ENCODE measurements around the gene KREMEN2. TPM values are rescaled to one million over a fixed set of nuclear protein-coding genes. Genes with fewer than 3 reads are reported as not detected.

KREMEN2 gene
- total RNA-seq, 1 donor: not detected

- TF ChIP-seq CTCF (IDR thresholded peaks at IDR 0.05; ENCODE audit: insufficient read depth, low read length): no peak
- no peak overlapping the region for H3K4me3 ChIP-seq (ENCODE audit: low read depth, low read length)
- DNase-seq (ENCODE audit: low read depth): no peak
Observed at GRCh38 chr16:2985462-2985861, 21.4 kb downstream of the KREMEN2 start.

- no peak for TF ChIP-seq CTCF (IDR thresholded peaks at IDR 0.05; ENCODE audit: insufficient read depth, low read length)
- H3K4me3 ChIP-seq (ENCODE audit: low read depth, low read length): no peak overlapping the region
- DNase-seq (ENCODE audit: low read depth): no peak
Observed at GRCh38 chr16:2985893-2986355, 21.8 kb downstream of the KREMEN2 start.

DNA sequence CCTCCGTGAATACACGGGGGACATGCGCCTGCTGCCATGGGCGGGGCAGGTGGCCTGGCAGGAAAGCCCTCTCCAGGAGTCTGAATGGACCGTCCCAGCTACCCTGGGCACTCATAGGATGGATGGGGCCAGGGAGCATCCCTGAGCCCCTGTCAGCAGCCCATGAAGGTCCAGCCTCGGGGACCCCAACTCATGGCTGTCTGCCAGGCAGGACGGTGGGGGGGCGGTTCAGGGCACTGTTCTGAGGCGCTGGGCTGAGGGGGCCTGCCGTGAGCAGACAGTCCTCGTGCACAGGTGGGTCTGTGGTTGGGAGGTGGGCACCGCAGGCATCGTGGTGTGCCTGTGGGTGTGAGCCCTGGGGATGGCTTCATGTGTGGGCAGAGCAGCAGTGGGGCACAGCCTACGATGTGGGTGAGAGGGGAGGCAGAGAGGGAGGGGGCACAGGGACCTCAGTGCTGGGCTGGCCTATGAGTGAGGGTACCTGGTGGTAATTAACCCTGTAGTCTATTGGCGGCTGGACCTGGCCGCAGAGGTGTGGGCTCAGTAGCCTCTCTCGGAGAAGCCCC lies 22.6 kb downstream of the KREMEN2 start:
- no peak for TF ChIP-seq CTCF (IDR thresholded peaks at IDR 0.05; ENCODE audit: insufficient read depth, low read length)
- H3K4me3 ChIP-seq (ENCODE audit: low read depth, low read length): no peak overlapping the region
- no peak for DNase-seq (ENCODE audit: low read depth)

GRCh38 chr16:2987286-2987685 lies 23.2 kb downstream of the KREMEN2 start:
- DNase-seq (ENCODE audit: low read depth): no peak
- H3K4me3 ChIP-seq (ENCODE audit: low read depth, low read length): no peak overlapping the region
- no peak for TF ChIP-seq CTCF (IDR thresholded peaks at IDR 0.05; ENCODE audit: insufficient read depth, low read length)

DNA sequence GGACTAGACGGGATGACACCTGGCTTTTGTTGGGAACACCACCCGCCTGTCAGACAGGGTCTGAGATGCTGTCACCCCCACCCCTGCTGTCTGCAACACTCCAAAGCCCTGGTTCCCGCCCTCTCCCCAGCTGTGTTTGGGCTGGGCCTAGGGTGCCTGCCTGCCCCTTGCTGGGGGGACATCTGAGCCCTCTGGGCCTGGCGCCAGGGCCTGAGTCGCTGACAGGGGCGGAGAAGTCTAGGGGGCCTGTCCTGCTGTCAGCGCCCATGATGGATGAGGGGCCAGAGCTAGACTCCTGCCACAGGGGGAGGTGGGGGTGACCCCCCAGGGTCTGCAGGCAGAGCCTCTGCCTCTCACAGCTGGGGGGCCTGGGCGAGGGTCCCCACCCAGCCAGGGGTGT lies 23.8 kb downstream of the KREMEN2 start:
- no peak for TF ChIP-seq CTCF (IDR thresholded peaks at IDR 0.05; ENCODE audit: insufficient read depth, low read length)
- DNase-seq (ENCODE audit: low read depth): no peak
- H3K4me3 ChIP-seq (ENCODE audit: low read depth, low read length): no peak overlapping the region

DNA sequence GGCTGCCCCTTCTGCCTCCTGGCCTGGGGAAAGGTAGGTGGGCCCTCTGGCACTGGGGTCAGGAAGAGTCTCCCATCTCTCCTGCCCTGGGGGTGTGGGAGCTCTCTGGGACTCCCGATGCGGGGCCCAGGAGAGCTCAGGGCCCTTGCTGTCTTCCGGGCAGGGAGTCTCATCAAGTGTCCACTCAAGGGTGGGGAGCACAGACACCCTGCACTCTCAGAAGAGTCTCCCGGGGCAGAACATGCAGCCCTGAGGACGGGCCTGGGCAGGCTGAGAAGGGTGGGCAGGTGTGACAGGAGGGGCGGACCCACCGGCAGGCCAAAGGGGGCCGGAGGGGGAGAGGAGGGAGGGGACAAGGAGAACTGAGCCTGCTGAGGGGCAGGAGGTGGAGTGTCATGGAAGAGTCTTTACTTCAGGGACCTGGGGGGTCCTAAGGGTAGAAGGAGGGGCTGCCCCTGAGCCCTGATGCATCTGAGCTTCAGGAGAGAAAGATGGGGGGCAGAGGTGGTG lies 24.6 kb downstream of the KREMEN2 start:
- no peak overlapping the region for H3K4me3 ChIP-seq (ENCODE audit: low read depth, low read length)
- DNase-seq (ENCODE audit: low read depth): no peak
- no peak for TF ChIP-seq CTCF (IDR thresholded peaks at IDR 0.05; ENCODE audit: insufficient read depth, low read length)

DNA sequence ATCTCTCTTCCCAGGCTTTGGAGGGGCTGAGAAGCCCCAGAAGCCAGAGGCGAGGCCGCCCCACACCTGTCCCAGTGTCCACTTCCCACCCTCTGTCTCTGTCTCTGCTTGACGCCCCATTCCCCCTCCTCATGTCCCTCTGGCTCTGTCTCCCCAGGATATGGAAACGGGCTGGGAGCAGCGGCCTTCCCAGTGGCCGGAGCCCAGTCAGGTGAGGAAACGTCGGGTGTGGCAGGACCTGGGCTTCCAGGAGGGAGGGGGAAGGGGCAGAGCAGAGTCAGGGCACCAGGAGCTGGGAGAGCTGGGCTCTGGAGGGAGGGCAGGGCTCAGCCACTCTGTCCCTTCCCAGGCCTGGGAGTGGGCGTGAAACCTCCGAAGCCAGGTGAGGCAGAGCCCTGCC lies 26.8 kb downstream of the KREMEN2 start:
- DNase-seq (ENCODE audit: low read depth): no peak
- H3K4me3 ChIP-seq (ENCODE audit: low read depth, low read length): no peak overlapping the region
- no peak for TF ChIP-seq CTCF (IDR thresholded peaks at IDR 0.05; ENCODE audit: insufficient read depth, low read length)
